HG02970 (cell line): ENCODE data around the gene RPLP2.
A peak's percentile ranks its signal among the peaks of the same experiment; 100 is the strongest.

Experiments used
- ATAC-seq: cut with Tn5 transposase; IDR thresholded peaks from one replicate; pipeline ENCODE4 v1.9.1; 2021; ENCODE audit warnings: mild to moderate bottlenecking, moderate library complexity, moderate number of reproducible peaks; ENCODE audit not compliant: unreplicated experiment, low FRiP score

Gene RPLP2

DNA sequence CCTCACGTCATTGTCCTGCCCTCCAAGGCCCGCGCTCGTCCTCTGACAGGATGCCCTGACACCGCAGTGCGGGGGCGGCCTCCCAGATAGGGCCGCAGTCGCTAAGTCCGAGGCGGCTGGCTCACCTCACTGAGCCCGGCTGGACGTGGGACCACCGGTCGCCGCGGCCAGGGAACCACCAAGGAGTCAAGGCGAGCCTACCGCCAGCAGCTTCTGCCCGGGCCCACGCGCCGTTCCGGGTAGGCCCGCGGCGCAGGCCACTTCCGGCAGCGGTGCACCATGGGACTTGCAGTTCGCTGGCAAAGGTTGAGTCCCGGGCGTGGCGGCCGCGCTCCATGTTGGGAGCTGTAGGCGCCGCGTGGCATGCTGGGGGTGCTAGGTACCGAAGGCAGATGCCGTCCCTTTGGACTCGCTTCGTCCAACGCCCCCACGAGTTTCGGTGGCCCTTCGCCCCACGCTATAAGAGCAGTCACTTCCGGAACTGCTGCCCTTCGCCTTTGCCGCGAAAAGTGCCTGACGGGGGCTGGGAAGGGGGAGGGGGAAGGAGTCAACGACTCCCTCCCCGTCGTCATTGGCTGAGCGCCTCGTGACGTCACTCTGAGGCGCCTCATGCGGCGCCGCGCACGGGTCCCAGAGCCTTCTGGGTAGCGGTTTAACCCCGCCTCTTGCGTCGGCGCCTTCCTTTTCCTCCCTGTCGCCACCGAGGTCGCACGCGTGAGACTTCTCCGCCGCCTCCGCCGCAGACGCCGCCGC lies at the start of gene RPLP2:
Gene RPLP2, plus strand, starts transcription at position 681 of the 753 bp plus-strand sequence. CDS start 268 bp downstream, outside the sequence.
- peak; percentile 69 for ATAC-seq

DNA sequence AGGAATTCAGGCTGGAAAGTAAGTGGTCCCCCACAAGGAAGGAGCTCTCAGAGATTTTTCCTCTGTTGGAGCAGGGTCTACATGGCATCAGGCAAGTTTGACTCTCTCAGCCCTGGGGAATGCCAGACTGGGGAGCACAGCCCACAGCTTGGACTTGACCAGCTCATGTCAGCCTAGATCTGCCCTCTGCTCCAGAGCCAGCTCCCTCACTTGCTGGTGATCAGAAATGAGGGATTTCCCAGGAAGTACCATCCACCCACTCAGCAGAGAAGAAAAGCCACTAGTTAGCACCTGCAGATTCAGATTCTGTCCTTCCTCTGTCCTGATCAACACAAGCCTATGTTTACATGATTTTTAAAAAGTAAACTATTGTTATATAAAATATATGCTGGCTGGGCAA lies 49.5 kb upstream of the RPLP2 start:
- no peak for ATAC-seq

GRCh38 chr11:761526-762108 lies 48.1 kb upstream of the RPLP2 start:
- ATAC-seq, result no peak

GRCh38 chr11:762421-763072 lies 47.2 kb upstream of the RPLP2 start:
- ATAC-seq, result no peak

- ATAC-seq, result no peak
Observed at GRCh38 chr11:763073-763463, 46.7 kb upstream of the RPLP2 start.

DNA sequence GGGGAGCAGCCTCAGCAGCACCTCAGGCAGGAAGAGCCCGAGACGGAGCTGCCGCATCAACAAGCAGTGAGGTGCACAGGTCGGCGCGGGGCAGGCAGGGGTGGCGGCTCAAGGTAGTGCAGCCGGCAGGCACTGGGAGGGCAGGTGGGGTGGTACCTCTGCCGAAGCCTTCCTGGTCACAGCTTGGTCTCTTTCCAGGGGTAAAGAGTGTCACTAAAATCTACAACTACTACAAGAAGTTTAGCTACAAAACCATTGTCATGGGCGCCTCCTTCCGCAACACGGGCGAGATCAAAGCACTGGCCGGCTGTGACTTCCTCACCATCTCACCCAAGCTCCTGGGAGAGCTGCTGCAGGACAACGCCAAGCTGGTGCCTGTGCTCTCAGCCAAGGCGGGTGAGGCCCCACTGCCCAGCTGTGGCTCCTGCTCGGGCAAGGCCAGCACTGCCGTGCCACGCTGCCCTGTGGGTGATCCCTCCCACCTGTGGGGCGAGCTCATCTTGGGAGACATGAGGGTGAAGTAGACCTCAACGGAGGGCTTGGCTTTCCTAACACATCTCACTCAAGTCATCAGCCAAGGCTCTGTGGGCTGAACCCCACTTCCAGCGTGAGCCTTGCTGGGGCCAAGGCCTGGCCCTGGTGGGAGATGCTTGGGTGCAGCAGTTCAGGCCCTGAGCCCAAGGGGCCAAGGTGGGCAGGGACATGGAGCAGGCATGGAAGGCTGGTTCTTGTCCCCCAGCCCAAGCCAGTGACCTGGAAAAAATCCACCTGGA lies 46.0 kb upstream of the RPLP2 start:
- no peak for ATAC-seq

DNA sequence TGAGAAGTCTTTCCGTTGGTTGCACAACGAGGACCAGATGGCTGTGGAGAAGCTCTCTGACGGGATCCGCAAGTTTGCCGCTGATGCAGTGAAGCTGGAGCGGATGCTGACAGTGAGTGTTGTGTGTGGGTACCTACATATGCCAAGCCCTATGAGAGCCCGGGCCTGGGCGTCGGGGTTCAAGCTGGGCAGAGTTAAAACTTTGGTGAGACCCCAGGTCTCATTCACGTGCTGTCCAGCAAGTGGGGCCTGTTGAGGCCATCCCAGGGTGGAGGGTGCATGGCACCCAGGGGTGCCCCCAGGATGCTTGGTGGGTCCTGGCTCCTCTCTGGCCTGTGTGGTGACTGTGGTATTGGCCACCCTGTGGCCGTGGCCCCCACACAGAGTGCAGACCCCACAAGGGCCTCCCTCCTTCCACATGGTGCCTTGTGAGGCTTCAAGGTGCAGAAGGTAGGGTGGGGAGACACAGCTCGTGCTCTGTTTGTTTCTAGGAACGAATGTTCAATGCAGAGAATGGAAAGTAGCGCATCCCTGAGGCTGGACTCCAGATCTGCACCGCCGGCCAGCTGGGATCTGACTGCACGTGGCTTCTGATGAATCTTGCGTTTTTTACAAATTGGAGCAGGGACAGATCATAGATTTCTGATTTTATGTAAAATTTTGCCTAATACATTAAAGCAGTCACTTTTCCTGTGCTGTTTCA lies 45.3 kb upstream of the RPLP2 start:
- ATAC-seq, result no peak

DNA sequence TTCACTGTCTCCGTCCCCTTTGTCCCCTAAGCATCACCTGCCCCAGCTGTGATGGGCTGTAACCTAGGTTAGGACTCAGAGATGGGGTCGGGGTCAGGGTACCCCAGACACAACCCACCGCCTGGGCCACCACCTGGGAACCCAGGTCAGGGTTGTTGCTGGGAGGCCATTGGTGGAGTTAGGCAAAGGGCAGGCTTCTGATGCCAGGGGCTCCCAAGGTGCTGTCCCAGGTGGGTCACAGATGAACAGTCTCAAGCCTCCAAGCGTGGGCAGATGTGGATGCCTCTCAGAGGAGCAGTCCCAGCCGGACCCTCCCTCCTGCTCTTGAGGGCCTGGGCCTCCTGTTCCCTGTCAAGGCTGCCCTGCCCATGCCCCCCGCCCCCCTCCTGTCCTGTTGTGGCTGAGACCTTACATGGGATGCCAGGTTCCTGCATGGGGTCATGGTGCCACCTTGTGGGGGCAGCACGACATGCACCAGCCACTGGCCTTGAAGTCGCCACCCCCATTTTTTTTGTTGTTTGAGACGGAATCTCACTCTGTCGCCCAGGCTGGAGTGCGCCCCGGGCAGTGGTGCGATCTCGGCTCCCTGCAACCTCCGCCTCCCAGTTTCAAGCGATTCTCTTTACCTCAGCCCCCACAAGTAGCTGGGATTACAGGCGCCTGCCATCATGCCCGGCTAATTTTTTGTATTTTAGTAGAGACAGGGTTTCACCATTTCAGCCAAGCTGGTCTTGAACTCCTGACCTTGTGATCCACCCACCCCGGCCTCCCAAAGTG lies 44.6 kb upstream of the RPLP2 start:
- ATAC-seq, result no peak

DNA sequence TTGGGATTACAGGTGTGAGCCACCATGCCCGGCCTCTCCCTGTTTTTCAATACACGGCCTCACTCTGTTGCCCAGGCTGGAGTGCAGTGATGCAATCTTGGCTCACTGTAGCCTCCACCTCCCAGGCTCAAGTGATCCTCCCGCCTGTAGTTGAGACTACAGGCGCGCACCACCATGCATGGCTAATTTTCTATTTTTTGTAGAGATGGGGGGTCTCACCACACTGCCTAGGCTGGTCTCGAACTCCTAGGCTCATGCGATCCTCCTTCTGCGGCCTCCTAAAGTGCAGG lies 44.0 kb upstream of the RPLP2 start:
- no peak for ATAC-seq

- ATAC-seq, result no peak
Observed at GRCh38 chr11:766106-766935, 43.4 kb upstream of the RPLP2 start.

DNA sequence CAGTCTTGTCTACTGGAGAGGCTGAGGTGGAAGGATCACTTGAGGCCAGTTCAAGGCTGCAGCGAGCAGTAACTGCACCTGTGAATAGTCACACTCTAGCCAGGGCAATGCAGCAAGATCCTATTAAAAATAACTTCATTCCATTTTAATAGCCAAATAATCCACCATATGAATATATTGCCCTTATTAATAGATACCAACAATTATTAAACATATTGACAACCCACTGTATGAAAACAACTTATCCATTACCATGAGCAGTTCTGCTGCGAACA lies 42.9 kb upstream of the RPLP2 start:
- ATAC-seq, result no peak

GRCh38 chr11:767238-767637 lies 42.5 kb upstream of the RPLP2 start:
- ATAC-seq, result no peak

- ATAC-seq, result no peak
Observed at GRCh38 chr11:769887-770641, 39.7 kb upstream of the RPLP2 start.

GRCh38 chr11:770642-771616 lies 38.8 kb upstream of the RPLP2 start:
- ATAC-seq, result no peak

DNA sequence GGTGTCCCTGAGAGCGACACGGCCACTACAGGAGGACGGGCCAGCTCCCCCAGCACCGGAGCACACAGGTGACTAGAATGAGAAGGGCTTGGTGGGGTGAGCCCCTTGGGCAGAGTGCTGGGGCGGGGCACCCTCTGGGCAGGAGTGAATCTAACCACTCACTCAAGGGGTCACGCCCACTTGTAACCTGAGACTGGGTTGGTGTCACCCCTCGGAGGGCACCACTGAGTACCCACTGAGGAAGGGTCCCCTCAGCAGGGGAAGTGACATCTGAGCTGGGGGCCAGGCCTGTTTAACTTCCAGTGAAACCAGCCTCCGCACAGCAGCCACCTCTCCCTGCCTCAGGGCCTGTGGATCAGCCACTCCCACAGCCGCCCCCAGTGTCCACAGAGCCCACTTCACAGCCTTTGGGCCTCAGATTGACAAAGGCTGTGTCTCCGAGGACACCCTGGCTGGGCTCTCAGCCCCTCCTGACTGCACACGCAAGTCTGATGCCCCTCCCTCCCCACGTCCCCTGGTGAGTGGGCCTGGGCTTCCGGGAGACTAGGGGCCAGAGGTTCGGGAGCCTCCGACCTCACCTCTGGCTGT lies 38.1 kb upstream of the RPLP2 start:
- no peak for ATAC-seq

DNA sequence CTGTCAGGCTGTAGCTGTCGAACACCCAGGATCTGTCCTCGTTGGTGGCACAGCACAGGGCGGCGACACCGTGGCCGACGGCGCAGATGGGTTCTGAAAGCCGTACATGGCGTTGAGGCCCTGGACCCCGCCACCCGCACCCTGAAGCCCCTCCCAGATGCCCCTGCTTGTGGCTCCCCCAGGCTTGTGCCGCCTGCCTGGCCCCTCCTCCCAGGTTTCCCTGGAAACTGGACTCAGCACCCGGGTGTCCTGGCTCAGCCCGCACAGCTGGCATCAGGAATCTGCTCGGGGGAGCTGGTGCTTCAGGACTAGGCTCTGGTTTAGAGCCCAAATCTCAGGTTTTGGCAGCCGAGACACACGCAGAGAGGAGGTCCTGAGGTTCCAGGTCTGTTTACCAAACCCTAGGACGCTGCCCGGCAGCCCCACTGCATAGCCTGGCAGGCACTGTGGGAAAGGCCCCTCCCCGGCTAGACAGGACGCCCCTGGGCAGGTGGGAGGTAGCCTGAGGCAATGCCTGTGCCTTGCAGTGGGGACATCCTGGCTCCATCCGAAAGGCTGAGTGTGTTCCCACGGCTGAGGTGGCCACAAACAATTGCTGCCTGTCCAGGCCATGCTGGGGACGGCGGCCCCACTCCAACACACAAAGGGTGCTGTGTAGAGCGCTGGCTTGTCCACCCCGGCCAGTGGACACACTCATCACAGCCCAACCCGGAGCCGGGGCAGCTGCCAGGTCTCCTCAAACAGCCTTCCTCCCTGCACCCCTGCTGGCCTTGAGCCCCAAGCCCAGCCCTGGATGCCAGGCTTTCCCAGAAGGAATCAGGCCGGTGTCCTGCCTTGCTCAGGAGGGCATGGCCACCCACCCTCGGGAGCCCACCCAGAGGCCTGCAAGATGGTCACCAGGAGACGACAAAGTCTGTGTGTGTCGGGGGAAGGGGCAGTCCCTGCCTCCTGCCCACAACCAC lies 37.1 kb upstream of the RPLP2 start:
- ATAC-seq, result no peak
